SK-N-DZ (cell line): Measurements from ENCODE around the gene GPANK1.

Source experiments
- DNase-seq: peaks from one replicate; pipeline ENCODE4 v3.0.0-alpha.2; 2015; ENCODE audit warnings: low spot score

GPANK1 gene

DNA sequence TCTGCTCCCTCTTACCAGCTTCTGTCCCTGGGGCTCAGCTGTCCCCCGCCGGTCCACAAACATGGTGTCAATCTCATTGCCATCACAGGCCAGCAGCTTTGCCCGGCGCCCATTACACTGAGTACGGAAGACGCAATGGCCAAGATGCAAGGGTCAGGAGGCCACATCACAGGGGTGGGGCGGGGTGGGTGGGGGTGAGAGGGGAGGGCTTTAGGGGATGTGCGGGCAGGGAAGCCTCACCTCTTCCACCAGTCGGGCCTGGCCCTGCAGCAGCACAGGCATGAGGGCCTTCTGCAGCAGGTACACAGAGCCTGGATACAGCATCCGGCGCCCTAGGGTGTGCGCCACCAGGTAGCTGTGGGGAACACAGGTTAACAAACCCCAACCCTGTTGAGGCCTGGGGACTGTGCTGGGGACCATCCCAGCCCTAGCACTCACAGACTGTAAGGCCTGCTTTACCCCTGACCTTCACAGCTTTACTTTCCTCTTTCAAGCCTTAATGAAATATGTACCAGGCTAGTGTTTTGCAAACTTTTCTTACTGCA lies 26.8 kb upstream of the GPANK1 start:
- no peak for DNase-seq

DNA sequence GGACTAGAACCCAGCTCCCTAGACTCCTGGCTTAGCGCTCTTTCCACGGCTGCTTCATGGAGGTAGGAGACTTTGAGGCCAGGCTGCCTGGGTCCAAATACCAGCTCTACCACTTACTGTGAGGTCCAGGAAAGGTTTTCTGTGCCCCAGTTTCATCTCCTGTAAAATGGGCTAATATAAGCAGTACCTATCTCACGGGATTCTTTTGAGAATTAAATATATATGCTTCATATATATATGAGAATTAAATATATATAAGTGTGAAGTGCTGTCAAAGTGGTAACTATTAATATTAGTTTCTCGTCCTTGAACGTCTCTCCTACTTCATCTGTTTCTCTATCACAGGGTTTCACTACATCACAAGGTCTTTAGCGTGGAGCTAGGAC lies 26.3 kb upstream of the GPANK1 start:
- DNase-seq = no peak

DNA sequence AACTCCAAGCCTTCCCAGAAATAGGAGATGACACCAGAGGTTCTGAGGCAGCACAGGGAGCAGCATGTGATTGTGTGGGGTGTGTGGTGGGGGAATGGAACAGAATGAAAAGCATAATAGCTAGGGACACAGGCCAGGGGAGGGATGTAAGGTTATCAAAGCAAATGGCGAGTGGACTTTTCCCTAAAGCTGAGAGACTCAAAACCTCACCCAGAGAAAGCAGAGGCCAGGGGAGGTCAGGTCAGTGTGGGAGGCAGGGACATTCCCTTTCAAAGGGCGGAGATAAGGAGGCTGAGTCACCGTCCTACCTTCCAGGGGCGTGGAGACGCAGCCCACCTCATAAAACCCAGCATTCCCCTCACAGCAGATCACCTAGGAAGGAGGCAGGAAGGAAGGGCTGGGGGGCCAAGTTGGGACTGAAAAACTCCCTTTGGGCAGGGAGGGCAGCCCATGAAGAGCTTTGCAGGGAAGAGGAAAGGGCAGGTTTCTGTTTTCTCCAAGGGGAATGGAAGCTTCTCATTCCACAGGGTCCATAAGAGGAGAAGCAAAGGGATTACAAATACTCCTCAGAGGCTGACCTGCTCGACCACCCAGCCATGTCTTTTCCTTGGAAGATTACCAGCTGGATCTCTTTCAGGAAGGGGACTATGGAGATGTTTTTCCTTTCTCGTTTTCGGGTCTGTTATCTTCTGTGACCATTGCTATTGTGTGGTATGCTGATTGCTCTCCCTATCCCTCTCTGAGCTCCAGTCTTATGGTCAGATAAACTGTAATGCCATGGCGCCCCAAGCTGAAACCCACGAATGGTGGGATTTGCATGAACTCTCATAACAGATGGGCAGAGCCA lies 25.7 kb upstream of the GPANK1 start:
- no peak for DNase-seq

DNA sequence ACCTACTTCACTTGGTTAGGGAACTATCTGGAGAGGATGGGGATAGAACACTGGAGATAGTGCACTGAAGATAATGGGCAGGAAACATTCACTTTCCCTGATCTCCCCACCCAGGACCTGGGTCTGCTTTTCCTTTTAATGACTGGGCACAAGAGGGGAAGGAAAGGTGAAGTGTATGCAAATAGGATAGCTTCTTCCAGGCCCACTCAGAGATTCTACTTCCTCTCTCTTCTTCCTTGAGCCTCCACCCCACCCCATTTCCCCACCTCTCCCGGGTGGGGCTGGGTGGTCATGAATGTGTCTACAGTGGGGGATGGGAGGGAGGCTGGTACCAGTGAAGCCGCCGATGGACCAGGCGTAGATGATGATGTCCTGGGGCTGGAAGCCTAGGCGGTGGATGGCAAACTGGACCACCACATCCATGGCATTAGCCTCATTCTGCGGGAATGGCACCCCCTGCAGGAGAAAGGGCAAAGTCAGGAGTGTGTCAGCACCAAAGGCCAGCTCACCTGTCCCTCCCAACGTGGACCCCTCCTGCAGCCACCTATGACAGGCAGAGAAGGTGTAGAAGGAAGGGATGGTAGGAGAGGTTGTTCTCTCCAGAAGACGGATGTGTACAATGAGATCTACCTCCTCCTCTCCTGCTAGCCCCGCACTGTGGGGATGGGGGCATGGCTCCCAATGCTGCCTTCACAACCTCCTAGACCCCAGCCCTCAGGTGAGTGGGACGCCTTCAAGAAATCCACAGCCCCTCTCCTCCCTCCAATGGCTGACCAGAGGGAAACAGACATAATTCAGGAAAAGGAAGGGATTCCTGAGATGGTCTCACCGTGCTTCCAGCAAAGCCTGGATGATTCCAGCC lies 24.7 kb upstream of the GPANK1 start:
- no peak for DNase-seq

DNA sequence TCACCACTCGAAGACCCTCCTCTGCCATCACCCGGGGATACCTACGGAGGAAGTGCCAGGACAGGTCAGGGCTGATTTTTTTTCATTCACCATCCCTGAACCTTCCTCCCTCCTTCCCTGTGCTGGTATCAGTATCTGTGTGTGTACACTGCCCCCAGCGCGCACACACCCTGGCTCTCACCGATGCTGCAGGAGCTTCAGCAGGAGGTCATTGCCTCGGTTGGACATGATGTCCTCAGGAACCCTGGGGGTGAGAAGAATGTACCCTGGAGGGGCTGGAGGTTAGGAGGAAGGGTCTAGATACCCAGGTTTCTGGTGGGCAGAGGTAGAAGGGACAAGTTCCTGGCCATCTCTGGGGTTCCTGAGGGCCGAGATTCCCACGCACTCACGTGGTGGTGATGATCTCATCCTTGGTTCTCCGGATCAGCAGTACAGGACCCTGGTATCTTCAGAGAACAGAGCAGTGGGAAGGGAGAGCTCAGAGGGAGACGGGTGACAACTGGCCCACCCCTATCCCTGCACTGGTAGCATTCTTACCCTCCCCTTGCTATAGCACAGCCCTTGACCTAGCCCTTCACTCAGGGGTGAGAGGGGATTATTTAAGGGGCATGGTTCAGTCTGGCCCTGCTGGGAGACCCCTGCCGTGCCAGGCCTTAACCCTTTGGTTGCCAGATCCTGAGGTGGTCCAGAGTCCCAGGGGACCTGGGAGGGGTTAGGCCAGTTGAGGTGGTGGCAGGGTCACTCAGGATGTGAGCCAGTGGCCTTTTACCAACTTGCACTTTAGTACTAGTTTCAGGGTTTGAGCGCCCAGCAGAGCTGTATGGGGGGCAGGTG lies 23.3 kb upstream of the GPANK1 start:
- no peak for DNase-seq

DNA sequence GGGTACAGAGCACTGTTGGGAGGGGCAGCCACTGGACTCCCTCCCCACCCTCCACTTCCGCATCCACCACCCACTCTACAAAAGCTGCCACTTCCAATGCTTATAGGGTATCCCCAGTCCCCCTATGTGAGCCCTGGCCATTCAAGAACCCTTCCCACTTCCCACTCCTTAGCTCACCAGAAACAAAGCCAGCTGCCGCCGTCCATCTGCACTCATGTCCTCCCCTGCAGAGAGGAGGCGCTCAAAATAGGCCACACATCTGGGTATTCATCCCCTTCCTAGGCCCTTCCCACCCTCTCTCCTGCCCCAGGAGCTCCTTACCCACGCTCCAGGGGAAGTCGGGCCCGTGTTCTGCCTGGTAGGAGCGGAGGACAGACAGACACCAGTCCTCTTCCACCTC lies 22.5 kb upstream of the GPANK1 start:
- no peak for DNase-seq

DNA sequence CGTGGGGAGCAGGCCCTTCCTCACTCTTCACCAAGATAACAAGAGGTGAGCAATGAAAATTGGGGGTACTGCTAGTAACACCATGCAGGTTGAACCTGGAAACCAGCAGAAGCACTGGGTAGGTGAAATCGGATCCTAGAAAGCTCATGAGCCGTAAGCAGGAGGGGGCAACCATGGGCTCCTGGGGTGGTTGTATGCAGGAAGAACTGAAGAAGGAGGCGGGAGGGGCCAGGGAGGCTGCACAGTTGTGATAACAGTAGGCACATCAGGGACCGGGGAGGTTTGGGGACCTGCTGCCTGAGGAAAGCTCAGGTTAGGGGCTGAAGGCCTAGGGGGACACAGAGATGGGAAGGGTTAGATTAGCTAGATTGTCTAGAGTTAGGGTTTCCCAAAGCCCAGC lies 21.7 kb upstream of the GPANK1 start:
- DNase-seq = no peak

DNA sequence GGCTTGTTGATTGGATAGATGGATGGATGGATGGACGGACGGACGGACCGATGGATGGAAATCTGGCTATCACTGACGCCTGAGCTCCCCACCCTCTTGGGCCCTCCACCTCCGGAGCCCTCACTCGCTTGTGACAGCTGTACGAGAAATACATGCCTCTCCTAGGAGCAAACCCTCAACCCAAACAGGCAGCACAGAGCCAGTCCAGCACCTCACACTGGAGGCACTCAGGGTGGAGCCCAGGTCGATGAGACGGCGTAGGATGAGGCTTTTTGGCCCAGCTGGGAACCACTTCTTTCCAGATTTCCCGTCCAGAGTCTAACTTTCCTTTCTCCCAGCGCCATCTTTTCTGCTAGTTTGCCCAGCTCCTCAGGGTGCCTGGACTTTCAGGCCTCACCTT lies 18.8 kb upstream of the GPANK1 start:
- no peak for DNase-seq

DNA sequence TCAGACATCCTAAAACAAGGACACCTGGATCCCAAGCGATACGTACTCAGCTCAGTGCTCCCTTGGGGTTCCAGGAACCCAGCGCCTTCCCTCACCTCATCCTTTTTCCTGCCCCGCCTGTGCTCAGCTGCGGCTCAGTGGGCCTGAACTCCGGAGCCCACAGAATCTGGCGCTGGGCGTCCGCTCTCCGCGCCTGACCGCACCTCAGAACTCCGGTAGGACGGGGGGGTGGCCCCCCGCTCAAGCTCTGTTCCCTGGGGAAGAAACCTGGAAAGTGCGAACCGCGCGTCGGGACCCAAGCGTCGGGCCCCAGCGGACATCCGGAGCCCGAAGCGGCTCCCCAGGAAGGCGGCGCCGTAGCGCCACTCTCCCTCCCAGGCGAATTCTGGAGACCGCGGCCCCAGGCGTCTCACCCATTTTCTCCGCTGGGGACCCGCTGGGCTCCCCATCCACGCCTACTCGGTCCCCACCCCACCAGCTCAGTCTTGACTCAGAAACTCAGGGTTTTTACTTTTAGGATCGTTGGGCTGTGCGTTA lies 16.4 kb upstream of the GPANK1 start:
- no peak for DNase-seq

DNA sequence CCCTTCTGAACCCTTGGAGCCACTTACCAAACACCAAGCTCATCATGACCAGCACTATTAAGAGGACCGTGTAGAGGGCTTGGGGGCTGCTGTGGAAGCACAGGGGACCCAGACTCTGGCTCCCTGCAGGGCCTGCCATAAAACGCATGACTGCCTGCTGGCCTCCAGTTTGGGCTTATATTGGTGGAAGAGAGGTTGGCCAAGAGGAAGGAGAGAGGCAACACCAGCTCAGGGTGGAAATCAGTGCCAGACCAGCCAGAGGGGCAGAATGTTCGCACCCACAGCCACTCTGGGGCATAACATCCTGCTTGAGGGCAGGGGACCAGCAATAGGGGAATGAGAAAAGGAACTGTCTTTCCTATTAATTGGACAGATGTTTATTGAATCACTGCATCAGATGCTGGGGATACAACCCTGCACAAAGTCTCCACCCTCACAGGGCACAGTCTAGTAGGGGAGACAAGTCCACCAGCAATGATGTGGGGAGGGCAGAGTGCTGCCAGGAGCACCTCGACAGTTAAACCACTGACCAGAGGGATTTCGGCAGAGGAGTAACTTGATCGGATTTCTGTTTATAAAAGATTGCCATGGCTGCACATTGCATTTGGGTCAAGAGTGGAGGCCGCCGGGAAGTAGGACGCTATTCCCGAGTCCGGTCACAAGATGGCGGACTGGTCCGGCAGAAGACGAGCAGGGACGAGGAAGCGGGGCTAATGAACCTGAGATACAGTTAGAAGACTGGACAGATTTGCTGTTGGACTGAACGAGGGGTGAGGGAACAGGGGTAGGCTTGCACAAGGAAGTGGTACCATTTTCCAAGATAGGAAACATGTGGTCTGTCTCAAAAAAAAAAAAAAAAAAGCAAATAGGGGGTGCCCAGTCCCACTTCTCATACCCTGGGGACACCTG lies 15.7 kb upstream of the GPANK1 start, which contains the start of gene LY6G5C:
TSS of gene LY6G5C (minus strand) at position 842 of the 909 bp plus-strand sequence. CDS start at position 148, 694 bp downstream.
- peak; percentile 76 for DNase-seq

DNA sequence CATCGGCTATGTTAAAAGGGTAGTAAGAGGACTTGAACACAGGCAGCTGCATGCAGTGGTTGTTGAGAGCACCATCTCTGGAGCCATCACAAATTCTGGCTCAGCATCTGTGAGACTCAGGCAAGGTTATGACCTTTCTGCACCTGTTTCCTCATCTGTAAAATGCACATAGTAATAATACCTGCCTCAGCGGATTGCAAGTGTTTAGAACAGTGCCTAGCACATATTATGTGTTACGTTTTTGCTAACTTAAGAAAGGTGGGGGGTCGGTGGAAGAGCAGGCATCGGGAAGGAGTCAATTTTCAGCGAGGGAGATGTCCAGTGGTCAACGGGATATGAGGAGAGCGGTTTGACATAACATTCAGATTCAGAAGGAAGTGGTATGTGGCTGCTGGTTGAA lies 13.2 kb upstream of the GPANK1 start:
- no peak for DNase-seq

DNA sequence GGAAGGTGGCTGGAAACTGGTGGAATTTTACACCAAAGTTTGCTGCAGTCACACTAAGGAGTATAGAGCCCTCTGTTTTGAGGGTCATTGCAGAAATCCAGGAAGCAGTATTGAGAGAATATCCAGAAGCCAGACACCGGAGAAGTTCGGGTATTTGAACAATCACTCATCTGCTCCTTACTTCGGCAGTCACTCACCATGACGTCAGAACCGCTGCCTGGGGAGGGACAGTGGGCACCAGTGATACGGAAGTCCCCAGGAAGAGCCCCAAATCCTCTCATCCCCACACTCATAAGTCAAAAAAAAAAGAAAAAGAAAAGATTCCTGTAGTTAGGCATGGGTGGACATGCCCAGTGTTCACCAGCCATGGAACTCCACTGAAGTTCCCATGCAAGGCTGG lies 12.1 kb upstream of the GPANK1 start:
- DNase-seq = no peak

DNA sequence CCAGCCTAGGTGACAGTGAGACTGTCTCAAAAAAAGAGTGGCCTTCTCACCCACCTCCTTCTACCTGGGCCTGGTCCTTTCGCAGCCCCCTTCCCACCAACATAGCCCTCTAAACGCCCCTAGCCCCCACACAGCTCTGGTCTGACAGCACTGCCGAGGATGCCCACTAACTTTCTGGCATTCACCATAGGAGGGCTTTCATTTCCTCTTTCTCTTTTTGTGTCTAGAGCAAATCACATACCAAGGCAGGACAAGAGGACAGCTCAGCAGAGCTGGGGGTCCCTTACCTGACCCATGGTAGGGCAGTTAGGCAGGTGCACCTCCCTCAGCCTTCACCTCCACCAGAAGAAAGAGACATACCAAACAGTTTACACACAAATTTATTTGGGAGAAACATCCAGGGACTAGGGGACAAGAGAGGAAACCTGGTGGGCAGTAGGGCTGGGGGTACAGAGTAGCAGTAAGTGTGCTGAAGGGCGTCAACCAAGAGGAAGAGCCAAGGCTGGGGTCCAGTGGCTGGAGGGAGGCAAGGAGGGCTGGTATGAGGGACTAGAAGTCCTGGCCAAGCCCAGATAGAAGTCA lies 11.6 kb upstream of the GPANK1 start:
- no peak for DNase-seq

DNA sequence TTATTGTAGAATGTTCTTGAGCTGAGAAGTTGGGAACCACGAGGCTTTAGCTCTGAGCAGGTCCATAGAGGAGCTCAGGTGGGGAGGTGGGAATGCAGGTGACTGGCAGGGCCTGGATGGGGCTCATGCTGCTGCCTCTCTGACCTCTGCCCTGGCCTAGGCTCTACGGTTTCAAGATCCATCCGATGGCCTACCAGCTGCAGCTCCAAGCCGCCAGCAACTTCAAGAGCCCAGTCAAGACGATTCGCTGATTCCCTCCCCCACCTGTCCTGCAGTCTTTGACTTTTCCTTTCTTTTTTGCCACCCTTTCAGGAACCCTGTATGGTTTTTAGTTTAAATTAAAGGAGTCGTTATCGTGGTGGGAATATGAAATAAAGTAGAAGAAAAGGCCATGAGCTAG lies 4.9 kb upstream of the GPANK1 start, which contains the start of gene LY6G5B:
TSS of gene LY6G5B (plus strand) at position 301 of the 400 bp plus-strand sequence. CDS start 975 bp downstream, outside the sequence.
- DNase-seq = no peak

DNA sequence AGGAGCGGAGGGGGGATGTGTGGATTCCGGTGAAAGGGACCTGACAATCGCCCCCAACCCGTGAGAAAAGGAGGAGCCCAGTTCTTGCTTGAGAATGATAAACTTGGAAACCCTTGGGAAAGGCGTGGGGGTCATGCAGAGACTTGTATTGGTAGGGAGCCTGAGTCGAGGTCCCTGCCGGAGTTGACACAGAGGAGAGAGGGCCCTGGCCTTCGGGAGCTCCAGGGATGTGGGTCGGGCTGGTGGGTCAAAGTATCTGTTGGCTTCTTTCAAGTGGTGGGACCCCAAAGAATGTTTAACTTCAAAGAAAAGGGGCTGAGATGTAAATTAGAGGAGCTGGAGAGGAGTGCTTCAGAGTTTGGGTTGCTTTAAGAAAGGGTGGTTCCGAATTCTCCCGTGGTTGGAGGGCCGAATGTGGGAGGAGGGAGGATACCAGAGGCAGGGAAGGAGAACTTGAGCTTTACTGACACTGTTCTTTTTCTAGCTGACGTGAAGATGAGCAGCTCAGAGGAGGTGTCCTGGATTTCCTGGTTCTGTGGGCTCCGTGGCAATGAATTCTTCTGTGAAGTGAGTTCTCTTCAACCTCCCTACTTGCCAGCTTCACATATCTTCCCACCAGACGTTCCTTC lies 1.7 kb upstream of the GPANK1 start:
- DNase-seq = no peak

DNA sequence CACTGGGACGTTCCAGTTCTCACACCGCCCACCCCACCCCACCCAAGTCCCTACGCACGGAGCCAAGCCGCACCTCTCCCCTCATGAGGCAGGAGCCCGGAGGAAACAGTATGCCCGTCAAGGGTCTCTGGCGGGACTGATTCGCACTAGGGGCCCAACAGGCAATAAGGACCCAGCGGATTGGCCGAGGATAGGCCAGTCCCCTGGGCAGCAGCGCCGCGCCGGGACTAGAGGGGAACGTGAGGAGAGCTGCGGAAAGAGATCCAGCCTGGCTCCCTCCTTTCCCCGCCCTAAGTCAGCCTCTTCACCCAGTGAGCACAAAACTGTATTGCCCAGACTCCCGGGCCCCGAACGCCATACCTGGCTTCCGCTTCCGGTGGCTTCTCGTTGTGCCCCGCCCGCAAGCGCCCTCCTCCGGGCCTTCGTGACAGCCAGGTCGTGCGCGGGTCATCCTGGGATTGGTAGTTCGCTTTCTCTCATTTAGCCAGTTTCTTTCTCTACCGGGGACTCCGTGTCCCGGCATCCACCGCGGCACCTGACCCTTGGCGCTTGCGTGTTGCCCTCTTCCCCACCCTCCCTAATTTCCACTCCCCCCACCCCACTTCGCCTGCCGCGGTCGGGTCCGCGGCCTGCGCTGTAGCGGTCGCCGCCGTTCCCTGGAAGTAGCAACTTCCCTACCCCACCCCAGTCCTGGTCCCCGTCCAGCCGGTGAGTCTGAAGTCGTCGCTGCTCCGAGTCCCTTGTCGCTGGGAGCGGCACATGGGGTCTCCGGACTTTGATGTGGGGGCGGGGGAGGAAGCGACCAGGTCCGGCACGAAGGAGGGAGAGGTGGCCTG lies 922 bp upstream of the GPANK1 start, which contains the start of gene CSNK2B:
TSS of gene CSNK2B (plus strand) at position 580 of the 836 bp plus-strand sequence. CDS start 752 bp downstream, outside the sequence.
- DNase-seq = peak; percentile 98

DNA sequence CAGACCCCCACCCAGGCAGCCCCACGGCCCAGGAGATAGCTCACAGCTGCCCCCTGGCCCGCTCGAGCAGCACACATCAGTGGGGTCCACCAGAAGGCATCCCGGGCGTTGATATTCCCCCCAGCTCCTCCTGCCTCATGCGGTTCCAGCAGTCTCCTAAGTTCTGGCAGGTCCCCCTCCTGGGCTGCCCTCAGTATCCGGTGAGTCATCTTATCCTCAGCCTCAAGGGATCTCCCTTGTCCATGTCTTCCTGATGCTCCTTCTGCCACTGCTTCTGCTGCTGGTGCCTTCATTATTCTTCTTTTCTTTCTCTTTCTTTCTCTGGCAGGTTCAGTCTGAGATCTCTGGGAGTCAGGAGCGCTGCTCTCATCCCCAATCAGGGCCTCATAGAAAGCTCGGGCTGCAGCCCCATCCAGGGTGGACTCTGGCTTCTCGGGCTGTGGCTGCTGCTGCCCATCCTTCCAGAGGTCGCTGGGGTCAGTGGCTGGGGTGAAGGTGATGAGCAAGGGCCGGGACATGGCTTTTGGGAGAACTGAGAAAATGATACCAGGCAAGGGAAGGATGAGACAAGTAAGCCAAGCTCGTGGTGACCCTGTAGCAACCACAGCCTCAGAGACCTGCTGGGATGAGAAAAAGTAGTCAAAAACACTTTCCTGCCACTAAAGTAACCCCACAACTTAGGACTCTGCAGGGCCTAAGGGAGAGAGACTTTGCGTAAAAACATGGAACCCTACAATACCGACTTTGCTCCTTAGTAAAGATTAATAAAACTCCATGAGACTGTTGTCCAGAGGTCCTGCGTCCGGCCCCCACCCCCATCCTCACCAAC lies 622 bp downstream of the GPANK1 start:
- no peak for DNase-seq
